PC-3 (cell line): ENCODE measurements around the gene PLPPR3. TPM values are rescaled to one million over a fixed set of nuclear protein-coding genes. Genes with fewer than 3 reads are reported as not detected.

Experiments used
- ATAC-seq: fragments of 200-7000 bp; cut with Tn5 transposase; 2 replicates; pipeline ENCODE4 v1.9.1; 2020; ENCODE audit warnings: mild to moderate bottlenecking, moderate library complexity
- BruUV-seq: library from RNA; stranded (reverse); fragments of 400-500 nt; replicated peaks from 2 replicates; lab custom pipeline; 2021; lab: Mats Ljungman, UMichigan
- CTCF ChIA-PET: fragments of 300-600 bp; sonication (Branson Sonifier 250); formaldehyde crosslinking; loops from one replicate; lab custom pipeline; 2022; ENCODE audit warnings: antibody characterized with exemption; lab: Charles Lee
- POLR2A ChIA-PET: fragments of 300-600 bp; sonication (Branson Sonifier 250); formaldehyde crosslinking; loops from one replicate; lab custom pipeline; 2022; ENCODE audit warnings: antibody characterized with exemption; ENCODE audit not compliant: unreplicated experiment; lab: Charles Lee
- DNase-seq: peaks from one replicate; pipeline ENCODE4 v3.0.0-alpha.2; 2015
- H2AFZ ChIP-seq: fragments of 300-600 bp; sonication (generic); 2 replicates; pipeline ENCODE4 v1.6.0; 2016; ENCODE audit warnings: antibody characterized with exemption, low read length
- H3F3A ChIP-seq: fragments of 300-600 bp; sonication (generic); one replicate; pipeline ENCODE4 v1.6.0; 2017; ENCODE audit warnings: antibody characterized with exemption, low read length, control low read depth, mild to moderate bottlenecking; ENCODE audit not compliant: unreplicated experiment
- H3K27ac ChIP-seq: fragments of 300-600 bp; sonication (generic); 2 replicates; pipeline ENCODE4 v1.5.1; 2016; ENCODE audit warnings: mild to moderate bottlenecking, low read length
- H3K27me3 ChIP-seq: fragments of 300-600 bp; sonication (generic); 2 replicates; pipeline ENCODE4 v1.6.1; 2016; ENCODE audit warnings: low read length, mixed read lengths
- H3K36me3 ChIP-seq: fragments of 300-600 bp; sonication (generic); 2 replicates; pipeline ENCODE4 v1.6.1; 2016; ENCODE audit warnings: low read depth, mixed run types, low read length, mixed read lengths
- H3K4me1 ChIP-seq: fragments of 300-600 bp; sonication (generic); 2 replicates; pipeline ENCODE4 v1.5.1; 2016; ENCODE audit warnings: low read length; ENCODE audit not compliant: insufficient read depth
- H3K4me2 ChIP-seq: fragments of 300-600 bp; sonication (generic); 2 replicates; pipeline ENCODE4 v1.6.0; 2016; ENCODE audit warnings: low read length
- H3K4me3 ChIP-seq: fragments of 300-600 bp; sonication (generic); 2 replicates; pipeline ENCODE4 v1.5.1; 2016; ENCODE audit warnings: mild to moderate bottlenecking, low read length, mixed read lengths
- H3K79me2 ChIP-seq: fragments of 300-600 bp; sonication (generic); 2 replicates; pipeline ENCODE4 v1.6.1; 2017; ENCODE audit warnings: low read length, mixed read lengths
- H3K9ac ChIP-seq: fragments of 300-600 bp; sonication (generic); 2 replicates; pipeline ENCODE4 v1.6.0; 2016; ENCODE audit warnings: mild to moderate bottlenecking, low read length
- H3K9me2 ChIP-seq: fragments of 300-600 bp; sonication (generic); replicated peaks from 2 replicates; pipeline ENCODE4 v1.6.1; 2016; ENCODE audit warnings: mixed run types, low read length, mixed read lengths
- H3K9me3 ChIP-seq: fragments of 300-600 bp; sonication (generic); 2 replicates; pipeline ENCODE4 v1.6.1; 2016; ENCODE audit warnings: low read length, mixed read lengths
- H4K20me1 ChIP-seq: fragments of 300-600 bp; sonication (generic); 2 replicates; pipeline ENCODE4 v1.6.1; 2016; ENCODE audit warnings: low read length, mixed read lengths
- EZH2 ChIP-seq: fragments of 300-600 bp; sonication (generic); IDR thresholded peaks from one replicate; pipeline ENCODE4 v1.6.1; 2017; ENCODE audit warnings: antibody characterized with exemption, mild to moderate bottlenecking, low read length; ENCODE audit not compliant: unreplicated experiment
- EZH2phosphoT487 ChIP-seq: fragments of 300-600 bp; sonication (generic); IDR thresholded peaks from 2 replicates; pipeline ENCODE4 v1.6.1; 2018; ENCODE audit warnings: mild to moderate bottlenecking, antibody characterized with exemption, low read length, borderline replicate concordance
- intact Hi-C: fragments of 100-400 bp; cut with micrococcal nuclease; formaldehyde crosslinking; loops from 2 replicates; pipeline ENCODE4 v1.9.0; 2023
- total RNA-seq: library from RNA; depleted of rRNA; stranded (reverse); fragments of >200 nt; gene quantifications from 2 replicates; pipeline ENCODE4 v1.2.3, GENCODE V29; 2014
- TF ChIP-seq, protein P1 (sequence below): fragments of 300-600 bp; sonication (generic); conservative IDR thresholded peaks from 2 replicates; pipeline ENCODE4 v1.5.1; 2017; ENCODE audit warnings: antibody characterized with exemption, low read depth, mild to moderate bottlenecking, low read length

PLPPR3 gene
- total RNA-seq, 1 experiment from 2014 or later, result not detected

DNA sequence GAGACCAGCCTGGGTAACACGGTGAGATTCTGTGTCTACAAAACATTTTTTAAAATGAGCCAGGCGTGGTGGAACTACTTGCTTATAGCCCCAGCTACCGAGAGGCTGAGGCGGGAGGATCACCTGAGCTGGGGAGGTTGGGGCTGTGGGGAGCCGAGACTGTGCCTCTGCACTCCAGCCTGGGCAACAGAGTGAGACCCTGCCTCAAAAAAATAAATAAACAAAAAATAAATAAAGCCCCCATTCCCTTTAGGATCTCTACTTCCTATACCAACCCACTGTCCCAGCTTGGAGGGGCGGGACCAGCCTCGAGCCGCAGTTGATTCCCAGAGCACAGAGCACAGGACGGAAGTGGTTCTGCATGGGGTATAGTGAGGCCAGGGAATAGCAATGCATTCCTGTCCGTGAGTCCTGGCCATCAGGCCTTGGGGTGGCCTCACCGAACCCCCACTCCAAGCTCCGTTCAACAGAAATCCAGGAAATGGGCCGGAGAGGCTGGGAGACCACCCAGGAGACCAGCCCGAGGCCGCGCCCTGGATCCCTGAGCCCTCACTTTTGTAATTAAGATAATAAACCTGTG is 29.4 kb downstream of the PLPPR3 start:
- no peak for DNase-seq
- no peak overlapping the region for H3K4me2 ChIP-seq

DNA sequence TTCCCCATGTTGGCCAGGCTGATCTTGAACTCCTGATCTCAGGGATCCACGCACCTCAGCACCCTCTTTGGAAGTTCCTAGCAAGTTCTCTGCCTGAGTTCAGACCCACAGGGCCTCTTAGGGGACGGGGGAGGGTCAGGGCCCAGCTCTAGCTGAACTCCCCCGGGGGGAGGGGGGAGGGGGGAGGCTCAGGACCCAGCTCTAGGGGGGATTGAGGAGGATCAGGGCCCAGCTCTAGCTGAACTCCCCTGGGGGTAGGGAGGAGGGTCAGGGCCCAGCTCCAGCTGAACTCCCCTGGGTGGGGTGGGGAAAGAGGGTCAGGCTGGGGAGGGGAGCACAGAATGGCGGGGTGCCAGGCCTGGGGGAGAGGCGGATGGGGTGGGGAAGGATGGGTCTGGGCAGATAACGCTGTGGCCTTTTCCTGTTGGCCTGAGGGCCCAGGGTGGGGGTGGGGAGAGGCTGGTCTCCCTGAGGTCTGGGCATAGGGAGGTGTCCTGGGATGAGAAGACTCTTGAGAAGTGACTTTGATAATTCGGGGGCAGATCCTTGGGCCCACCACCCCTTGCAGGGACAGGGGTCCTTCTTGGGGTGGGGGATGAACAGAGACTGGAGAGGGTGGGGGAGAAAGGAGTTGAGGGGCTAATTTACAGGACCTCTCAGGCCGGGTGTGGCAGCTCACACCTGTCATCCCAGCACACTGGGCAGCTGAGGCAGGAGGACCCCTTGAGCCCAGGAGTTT is 30.0 kb downstream of the PLPPR3 start:
- H3F3A ChIP-seq, result no peaks in the 10 kb centered on the region
- ATAC-seq, result no peak

More for the DNA sequence above, 29.4 kb downstream of the PLPPR3 start:
- H3K27me3 ChIP-seq, result no peaks in the 10 kb centered on the region
- H3K36me3 ChIP-seq, result no peaks in the 10 kb centered on the region
- H3K4me1 ChIP-seq, result no peaks in the 10 kb centered on the region
- no peak overlapping the region for H3K27ac ChIP-seq
- ChIA-PET POLR2A (no interaction called here), CTCF (no interaction called here)
- no peaks in the 10 kb centered on the region for H3F3A ChIP-seq
- H2AFZ ChIP-seq, result no peak overlapping the region
- H3K9me2 ChIP-seq, result no peaks in the 10 kb centered on the region
- ATAC-seq, result no peak
- TF ChIP-seq, protein P1, sequence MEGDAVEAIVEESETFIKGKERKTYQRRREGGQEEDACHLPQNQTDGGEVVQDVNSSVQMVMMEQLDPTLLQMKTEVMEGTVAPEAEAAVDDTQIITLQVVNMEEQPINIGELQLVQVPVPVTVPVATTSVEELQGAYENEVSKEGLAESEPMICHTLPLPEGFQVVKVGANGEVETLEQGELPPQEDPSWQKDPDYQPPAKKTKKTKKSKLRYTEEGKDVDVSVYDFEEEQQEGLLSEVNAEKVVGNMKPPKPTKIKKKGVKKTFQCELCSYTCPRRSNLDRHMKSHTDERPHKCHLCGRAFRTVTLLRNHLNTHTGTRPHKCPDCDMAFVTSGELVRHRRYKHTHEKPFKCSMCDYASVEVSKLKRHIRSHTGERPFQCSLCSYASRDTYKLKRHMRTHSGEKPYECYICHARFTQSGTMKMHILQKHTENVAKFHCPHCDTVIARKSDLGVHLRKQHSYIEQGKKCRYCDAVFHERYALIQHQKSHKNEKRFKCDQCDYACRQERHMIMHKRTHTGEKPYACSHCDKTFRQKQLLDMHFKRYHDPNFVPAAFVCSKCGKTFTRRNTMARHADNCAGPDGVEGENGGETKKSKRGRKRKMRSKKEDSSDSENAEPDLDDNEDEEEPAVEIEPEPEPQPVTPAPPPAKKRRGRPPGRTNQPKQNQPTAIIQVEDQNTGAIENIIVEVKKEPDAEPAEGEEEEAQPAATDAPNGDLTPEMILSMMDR, result no peak
- TF ChIP-seq EZH2phosphoT487, result no peak
- TF ChIP-seq EZH2, result no peak
- H3K4me3 ChIP-seq, result no peak overlapping the region
- no peaks in the 10 kb centered on the region for H3K79me2 ChIP-seq
- no peak overlapping the region for H3K9ac ChIP-seq
- BruUV-seq, result no TSS peak
- no peaks in the 10 kb centered on the region for H3K9me3 ChIP-seq
- H4K20me1 ChIP-seq, result no peaks in the 10 kb centered on the region
- intact Hi-C loops, result no loop called here

More for the DNA sequence above, 30.0 kb downstream of the PLPPR3 start:
- H3K9me3 ChIP-seq, result no peaks in the 10 kb centered on the region
- H3K27me3 ChIP-seq, result no peaks in the 10 kb centered on the region
- H2AFZ ChIP-seq, result no peak overlapping the region
- no peak overlapping the region for H3K4me3 ChIP-seq
- no peaks in the 10 kb centered on the region for H3K36me3 ChIP-seq
- H3K4me2 ChIP-seq, result no peak overlapping the region
- ChIA-PET POLR2A (no interaction called here), CTCF (no interaction called here)
- TF ChIP-seq EZH2, result no peak
- TF ChIP-seq, protein P1, result no peak
- no peak for TF ChIP-seq EZH2phosphoT487
- BruUV-seq, result no TSS peak
- no peaks in the 10 kb centered on the region for H3K79me2 ChIP-seq
- H4K20me1 ChIP-seq, result no peaks in the 10 kb centered on the region
- H3K9me2 ChIP-seq, result no peaks in the 10 kb centered on the region
- no peak overlapping the region for H3K9ac ChIP-seq
- no peak overlapping the region for H3K27ac ChIP-seq
- intact Hi-C loops, result no loop called here
- H3K4me1 ChIP-seq, result no peaks in the 10 kb centered on the region
- no peak for DNase-seq
